GM23248 (cell line): Measurements from ENCODE around the gene RGCC. TPM values are rescaled to one million over a fixed set of nuclear protein-coding genes. Genes with fewer than 3 reads are reported as not detected.

Experiments used
- DNase-seq: peaks from one replicate; pipeline ENCODE4 v3.0.0-alpha.2; 2015
- H2AFZ ChIP-seq: fragments of 200-600 bp; sonication (generic); 2 replicates; pipeline ENCODE4 v1.6.1; 2016; ENCODE audit warnings: antibody characterized with exemption
- H3F3A ChIP-seq: fragments of 200-600 bp; sonication (generic); 2 replicates; pipeline ENCODE4 v1.6.1; 2016; ENCODE audit warnings: mild to moderate bottlenecking, antibody characterized with exemption, mixed run types; ENCODE audit not compliant: insufficient read depth
- H3K27ac ChIP-seq: fragments of 200-600 bp; sonication (generic); 2 replicates; pipeline ENCODE4 v1.5.1; 2016; ENCODE audit warnings: mild to moderate bottlenecking
- H3K27me3 ChIP-seq: fragments of 200-600 bp; sonication (generic); replicated peaks from 2 replicates; pipeline ENCODE4 v1.6.1; 2016; ENCODE audit warnings: mild to moderate bottlenecking; ENCODE audit not compliant: insufficient read depth
- H3K36me3 ChIP-seq: fragments of 200-600 bp; sonication (generic); 2 replicates; pipeline ENCODE4 v1.6.1; 2016; ENCODE audit warnings: low read depth, mild to moderate bottlenecking
- H3K4me1 ChIP-seq: fragments of 200-600 bp; sonication (generic); 2 replicates; pipeline ENCODE4 v1.6.1; 2016; ENCODE audit warnings: mild to moderate bottlenecking; ENCODE audit not compliant: insufficient read depth
- H3K4me2 ChIP-seq: fragments of 200-600 bp; sonication (generic); one replicate; pipeline ENCODE4 v1.6.1; 2016; ENCODE audit warnings: mild to moderate bottlenecking; ENCODE audit not compliant: unreplicated experiment
- H3K4me3 ChIP-seq: fragments of 200-600 bp; sonication (generic); 2 replicates; pipeline ENCODE4 v1.5.1; 2016; ENCODE audit warnings: mild to moderate bottlenecking
- H3K79me2 ChIP-seq: fragments of 200-600 bp; sonication (generic); 2 replicates; pipeline ENCODE4 v1.6.1; 2016; ENCODE audit warnings: mild to moderate bottlenecking; ENCODE audit not compliant: insufficient read depth
- H3K9ac ChIP-seq: fragments of 200-600 bp; sonication (generic); 2 replicates; pipeline ENCODE4 v1.6.1; 2016; ENCODE audit warnings: mild to moderate bottlenecking
- H3K9me2 ChIP-seq: fragments of 200-600 bp; sonication (generic); 2 replicates; pipeline ENCODE4 v1.6.1; 2016; ENCODE audit warnings: mixed run types, mild to moderate bottlenecking, moderate library complexity; ENCODE audit not compliant: insufficient read depth
- H3K9me3 ChIP-seq: fragments of 200-600 bp; sonication (generic); one replicate; pipeline ENCODE4 v1.6.1; 2017; ENCODE audit warnings: low read depth
- H4K20me1 ChIP-seq: fragments of 200-600 bp; sonication (generic); 2 replicates; pipeline ENCODE4 v1.6.0; 2016; ENCODE audit not compliant: insufficient read depth
- EZH2 ChIP-seq: fragments of 200-600 bp; sonication (generic); IDR thresholded peaks from 2 replicates; pipeline ENCODE4 v1.6.1; 2018; ENCODE audit warnings: antibody characterized with exemption, mild to moderate bottlenecking; ENCODE audit not compliant: insufficient read depth, poor library complexity, severe bottlenecking
- EZH2phosphoT487 ChIP-seq: fragments of 200-600 bp; sonication (generic); IDR thresholded peaks from 2 replicates; pipeline ENCODE4 v1.6.1; 2018; ENCODE audit warnings: antibody characterized with exemption, moderate library complexity, mild to moderate bottlenecking, low read depth; ENCODE audit not compliant: insufficient read depth
- WGBS, 2 experiments: methylation state at CpG; one replicate each; pipeline ENCODE4 v1.1.6; 2015 to 2017; ENCODE audit warnings: low lambda C conversion rate in 2 of 2, low coverage in 1 of 2; ENCODE audit errors: missing lambda C conversion rate in 2 of 2; 5-methylcytosine and 5-hydroxymethylcytosine counted together
- in situ Hi-C: fragments of 300-500 bp; cut with MboI; formaldehyde crosslinking; loops from 2 replicates; pipeline ENCODE4 v1.15.0; 2020
- polyA plus RNA-seq: library from polyadenylated mRNA; unstranded; fragments of >200 nt; fragmentation: Nextera tagmentation; extraction: Ambion mirVana; gene quantifications from 2 replicates; pipeline ENCODE4 v1.2.1, GENCODE V29; 2016
- total RNA-seq: library from RNA; depleted of rRNA; stranded (reverse); fragments of >200 nt; shearing (Covaris generic); gene quantifications from 2 replicates; pipeline ENCODE4 v1.2.3, GENCODE V29; 2014

RGCC gene
- total and polyA plus RNA-seq, 2 experiments from 2014 or later, result 33.3 to 40.6 TPM

- H3K4me2 ChIP-seq, result peak overlapping the region; percentile 58
- DNase-seq, result peak; percentile 94
- no peaks in the 10 kb centered on the region for H3K9me2 ChIP-seq
- TF ChIP-seq EZH2 (no peak), EZH2phosphoT487 (no peak)
- no peaks in the 10 kb centered on the region for H3K27me3 ChIP-seq
- H3K4me1 ChIP-seq, result peaks cover 19% of the 10 kb centered on the region
- H4K20me1 ChIP-seq, result no peaks in the 10 kb centered on the region
- peak overlapping the region; percentile 64 for H3K9ac ChIP-seq
- H3K9me3 ChIP-seq, result no peaks in the 10 kb centered on the region
- H3K79me2 ChIP-seq, result no peaks in the 10 kb centered on the region
- peaks cover 19% of the 10 kb centered on the region; the same call in 1 of the 2 replicates for H3F3A ChIP-seq
- H3K27ac ChIP-seq, result peak overlapping the region; percentile 89
- no peaks in the 10 kb centered on the region for H3K36me3 ChIP-seq
- peak overlapping the region; percentile 60 for H2AFZ ChIP-seq
- H3K4me3 ChIP-seq, result no peak overlapping the region
- WGBS, 2 experiments, result 51 to 56% methylated on average over 2 of the region's 2 CpGs
- in situ Hi-C loops, result no loop called here
These were observed 48.0 kb downstream of the RGCC start for GRCh38 chr13:41505209-41505835.

DNA sequence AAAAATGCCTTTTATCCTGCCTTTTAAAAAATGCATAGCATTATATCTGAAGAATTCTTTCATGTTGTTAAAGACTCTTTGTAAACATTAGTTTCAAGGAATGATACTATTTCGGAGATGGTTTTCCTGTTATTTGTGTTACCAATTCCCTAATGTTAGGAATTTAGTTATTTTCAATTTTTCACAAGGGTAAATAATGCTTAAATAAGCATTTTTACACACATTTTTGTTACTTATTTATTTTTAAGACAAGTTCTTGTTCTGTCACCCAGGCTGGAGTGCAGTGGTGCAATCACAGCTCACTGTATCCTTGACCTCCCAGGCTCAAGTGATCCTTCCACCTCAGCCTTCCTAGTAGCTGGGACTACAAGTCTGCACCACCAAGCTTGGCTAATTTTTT lies 49.0 kb downstream of the RGCC start:
- no peaks in the 10 kb centered on the region for H3K9me3 ChIP-seq
- peak overlapping the region; percentile 58 for H3K4me2 ChIP-seq
- no peak for TF ChIP-seq EZH2
- no peak for TF ChIP-seq EZH2phosphoT487
- H3K9ac ChIP-seq, result peak overlapping the region; percentile 64; the same call in 1 of the 2 replicates
- H3K79me2 ChIP-seq, result no peaks in the 10 kb centered on the region
- peaks cover 19% of the 10 kb centered on the region; the same call in 1 of the 2 replicates for H3F3A ChIP-seq
- H3K4me3 ChIP-seq, result no peak overlapping the region
- H2AFZ ChIP-seq, result no peak overlapping the region
- no peaks in the 10 kb centered on the region for H3K36me3 ChIP-seq
- no peak for DNase-seq
- H3K4me1 ChIP-seq, result peaks cover 12% of the 10 kb centered on the region
- H3K9me2 ChIP-seq, result no peaks in the 10 kb centered on the region
- H4K20me1 ChIP-seq, result no peaks in the 10 kb centered on the region
- H3K27ac ChIP-seq, result peak overlapping the region; percentile 89; the same call in 1 of the 2 replicates
- in situ Hi-C loops, result no loop called here
- WGBS, 2 experiments, result 100% methylated on average over 1 of the region's 1 CpG
- no peaks in the 10 kb centered on the region for H3K27me3 ChIP-seq

DNA sequence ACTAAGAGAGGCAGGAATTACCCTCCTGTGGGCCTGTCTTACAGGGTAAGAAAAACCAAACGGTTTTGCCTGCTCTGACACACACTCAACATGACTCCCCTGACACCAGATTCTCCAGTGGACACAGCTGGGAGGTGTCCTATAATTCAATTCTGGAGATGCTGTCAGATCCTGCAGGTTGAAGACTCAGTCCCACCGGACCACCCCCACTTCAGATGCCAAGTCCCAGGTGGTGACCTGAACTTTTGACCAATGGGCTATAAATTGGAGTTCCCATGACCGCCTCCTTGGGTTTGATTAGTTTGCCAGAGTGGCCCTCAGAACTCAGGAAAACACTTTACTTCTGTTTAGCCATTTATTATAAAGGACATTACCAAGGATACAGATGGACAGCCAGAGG lies 52.6 kb downstream of the RGCC start:
- H3K4me1 ChIP-seq, result peaks cover 11% of the 10 kb centered on the region
- TF ChIP-seq EZH2phosphoT487, result no peak
- no peak for TF ChIP-seq EZH2
- WGBS, 2 experiments, result 65 to 73% methylated on average over 3 of the region's 3 CpGs
- no peak overlapping the region for H3K4me3 ChIP-seq
- no peaks in the 10 kb centered on the region for H3K9me3 ChIP-seq
- H3K9ac ChIP-seq, result no peak overlapping the region
- H3K9me2 ChIP-seq, result no peaks in the 10 kb centered on the region
- no peak overlapping the region for H3K27ac ChIP-seq
- no peak overlapping the region for H2AFZ ChIP-seq
- no peaks in the 10 kb centered on the region for H4K20me1 ChIP-seq
- H3K79me2 ChIP-seq, result no peaks in the 10 kb centered on the region
- H3K36me3 ChIP-seq, result no peaks in the 10 kb centered on the region
- peaks cover 10% of the 10 kb centered on the region; the same call in 1 of the 2 replicates for H3F3A ChIP-seq
- DNase-seq, result no peak
- no peaks in the 10 kb centered on the region for H3K27me3 ChIP-seq
- in situ Hi-C loops, result no loop called here
- no peak overlapping the region for H3K4me2 ChIP-seq

GRCh38 chr13:41511827-41512226 lies 54.5 kb downstream of the RGCC start:
- Histone ChIP-seq H3K4me2 (no peak overlapping the region), H3K79me2 (no peaks in the 10 kb centered on the region), H3F3A (no peaks in the 10 kb centered on the region), H3K9ac (no peak overlapping the region), H3K9me3 (no peaks in the 10 kb centered on the region), H2AFZ (no peak overlapping the region), H3K4me3 (no peak overlapping the region), H3K36me3 (no peaks in the 10 kb centered on the region), H3K4me1 (no peaks in the 10 kb centered on the region), H3K27me3 (no peaks in the 10 kb centered on the region), H3K9me2 (no peaks in the 10 kb centered on the region), H3K27ac (no peak overlapping the region), H4K20me1 (no peaks in the 10 kb centered on the region)
- in situ Hi-C loops, result no loop called here
- WGBS, 2 experiments, result 86 to 98% methylated on average over 1 of the region's 1 CpG
- DNase-seq, result no peak
- TF ChIP-seq EZH2phosphoT487 (no peak), EZH2 (no peak)
